ENCODE results near the gene RPGR.

DNA sequence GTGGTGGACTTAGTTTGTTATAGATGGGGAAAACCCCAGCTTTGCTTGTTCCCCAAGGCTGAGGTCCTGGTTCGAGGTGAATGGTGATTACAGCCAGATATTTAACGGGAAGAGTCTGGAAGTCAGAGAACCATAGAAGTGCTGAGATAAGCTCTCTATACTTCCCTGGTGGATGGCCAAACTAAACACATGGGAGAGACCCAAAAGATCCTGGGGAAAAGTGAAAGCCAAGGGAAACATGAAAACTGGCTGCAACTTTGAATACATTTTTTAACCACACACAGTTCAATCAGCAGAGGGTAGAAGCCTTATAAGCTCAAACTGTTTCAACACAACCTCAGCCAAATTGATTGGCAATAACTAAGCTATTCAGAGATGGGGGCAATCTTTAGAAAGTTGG is 77.3 kb downstream of the RPGR start:
- TF ChIP-seq, protein P1, sequence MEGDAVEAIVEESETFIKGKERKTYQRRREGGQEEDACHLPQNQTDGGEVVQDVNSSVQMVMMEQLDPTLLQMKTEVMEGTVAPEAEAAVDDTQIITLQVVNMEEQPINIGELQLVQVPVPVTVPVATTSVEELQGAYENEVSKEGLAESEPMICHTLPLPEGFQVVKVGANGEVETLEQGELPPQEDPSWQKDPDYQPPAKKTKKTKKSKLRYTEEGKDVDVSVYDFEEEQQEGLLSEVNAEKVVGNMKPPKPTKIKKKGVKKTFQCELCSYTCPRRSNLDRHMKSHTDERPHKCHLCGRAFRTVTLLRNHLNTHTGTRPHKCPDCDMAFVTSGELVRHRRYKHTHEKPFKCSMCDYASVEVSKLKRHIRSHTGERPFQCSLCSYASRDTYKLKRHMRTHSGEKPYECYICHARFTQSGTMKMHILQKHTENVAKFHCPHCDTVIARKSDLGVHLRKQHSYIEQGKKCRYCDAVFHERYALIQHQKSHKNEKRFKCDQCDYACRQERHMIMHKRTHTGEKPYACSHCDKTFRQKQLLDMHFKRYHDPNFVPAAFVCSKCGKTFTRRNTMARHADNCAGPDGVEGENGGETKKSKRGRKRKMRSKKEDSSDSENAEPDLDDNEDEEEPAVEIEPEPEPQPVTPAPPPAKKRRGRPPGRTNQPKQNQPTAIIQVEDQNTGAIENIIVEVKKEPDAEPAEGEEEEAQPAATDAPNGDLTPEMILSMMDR (conservative IDR thresholded peaks at IDR 0.05; ENCODE audit: low read length): no peak
- TF ChIP-seq EZH2phosphoT487 (IDR thresholded peaks at IDR 0.05; ENCODE audit: borderline replicate concordance): no peak
